H1 (cell line): ENCODE data around the gene GRM7. TPM values are rescaled to one million over a fixed set of nuclear protein-coding genes. Genes with fewer than 3 reads are reported as not detected.
A peak's percentile ranks its signal among the peaks of the same experiment; 100 is the strongest.

Source experiments
- CTCF ChIA-PET: fragments of 300-600 bp; sonication (Branson Sonifier 250); formaldehyde crosslinking; loops from one replicate; lab custom pipeline; 2021; ENCODE audit not compliant: partially characterized antibody; lab: Charles Lee
- POLR2A ChIA-PET: fragments of 300-600 bp; sonication (Branson Sonifier 250); formaldehyde crosslinking; loops from one replicate; lab custom pipeline; 2021; ENCODE audit warnings: inconsistent platforms; ENCODE audit not compliant: partially characterized antibody; lab: Charles Lee
- DNase-seq, 2 experiments: peaks; one replicate each; pipeline versions ENCODE4 v3.0.0 to v3.0.0-alpha.2; 2010 to 2022; ENCODE audit warnings: low spot score in 2 of 2, low read depth in 1 of 2, mixed read lengths in 1 of 2
- FAIRE-seq: peaks from 2 replicates; lab custom pipeline; 2011; peaks lifted over from hg19 to GRCh38; lab: Jason Lieb, UNC
- H2AFZ ChIP-seq: 2 replicates; pipeline ENCODE4 v1.8.1; 2012; ENCODE audit warnings: low read length, inconsistent platforms
- H2AK5ac ChIP-seq: 2 replicates; pipeline ENCODE4 v1.6.1; 2013; ENCODE audit warnings: low read depth, low read length
- H2BK120ac ChIP-seq: replicated peaks from 2 replicates; pipeline ENCODE3; 2013; ENCODE audit warnings: low read depth, low read length, inconsistent platforms
- H2BK12ac ChIP-seq: 2 replicates; pipeline ENCODE4 v1.6.1; 2013; ENCODE audit warnings: low read depth, low read length
- H2BK15ac ChIP-seq: 2 replicates; pipeline ENCODE4 v1.6.1; 2013; ENCODE audit warnings: low read length
- H2BK20ac ChIP-seq: 2 replicates; pipeline ENCODE4 v1.6.1; 2013; ENCODE audit warnings: low read length
- H2BK5ac ChIP-seq: 2 replicates; pipeline ENCODE4 v1.6.1; 2013; ENCODE audit warnings: low read depth, low read length
- H3K14ac ChIP-seq: 2 replicates; pipeline ENCODE4 v1.6.1; 2013; ENCODE audit warnings: inconsistent platforms; ENCODE audit not compliant: insufficient read length
- H3K18ac ChIP-seq: 2 replicates; pipeline ENCODE4 v1.6.1; 2013; ENCODE audit warnings: low read length; ENCODE audit errors: extremely low read depth
- H3K23ac ChIP-seq: 2 replicates; pipeline ENCODE4 v1.6.1; 2013; ENCODE audit warnings: inconsistent platforms; ENCODE audit not compliant: insufficient read length
- H3K23me2 ChIP-seq: 2 replicates; pipeline ENCODE4 v1.6.1; 2013; ENCODE audit warnings: low read depth, low read length
- H3K27ac ChIP-seq: 2 replicates; pipeline ENCODE4 v1.6.1; 2011; ENCODE audit warnings: low read depth, low read length, inconsistent platforms
- H3K27me3 ChIP-seq, 4 experiments: replicated peaks in 1 of 4; 1 replicate in 1 of 4; 2 replicates in 3 of 4; pipeline versions ENCODE4 v1.6.1 to v1.8.1; 2011 to 2013; ENCODE audit warnings: low read length in 3 of 4, mild to moderate bottlenecking in 3 of 4, inconsistent platforms in 2 of 4, mixed read lengths in 2 of 4, moderate library complexity in 1 of 4; ENCODE audit not compliant: control insufficient read depth in 3 of 4, insufficient read depth in 3 of 4; ENCODE audit errors: extremely low read depth in 1 of 4
- H3K36me3 ChIP-seq, 4 experiments: 2 replicates each; pipeline versions ENCODE4 v1.6.1 to v1.8.1; 2011 to 2013; ENCODE audit warnings: mild to moderate bottlenecking in 4 of 4, low read length in 3 of 4, moderate library complexity in 2 of 4, control low read depth in 1 of 4, inconsistent platforms in 1 of 4; ENCODE audit not compliant: insufficient read depth in 4 of 4, control insufficient read depth in 2 of 4
- H3K4ac ChIP-seq: replicated peaks from 2 replicates; pipeline ENCODE3; 2013; ENCODE audit warnings: low read length, low read depth, mixed read lengths, inconsistent platforms; ENCODE audit not compliant: insufficient read length
- H3K4me1 ChIP-seq, 4 experiments: replicated peaks in 1 of 4; 1 replicate in 1 of 4; 2 replicates in 3 of 4; pipeline versions ENCODE4 v1.6.1 to v1.8.1; 2011 to 2013; ENCODE audit warnings: low read length in 3 of 4, inconsistent platforms in 2 of 4, mixed read lengths in 1 of 4; ENCODE audit not compliant: insufficient read depth in 4 of 4, control insufficient read depth in 3 of 4
- H3K4me2 ChIP-seq, 2 experiments: 2 replicates each; pipeline versions ENCODE4 v1.6.1 to v1.8.1; 2011 to 2013; ENCODE audit warnings: low read depth in 2 of 2, low read length in 2 of 2, control low read depth in 1 of 2, inconsistent platforms in 1 of 2, mild to moderate bottlenecking in 1 of 2; ENCODE audit not compliant: insufficient read depth in 1 of 2
- H3K4me3 ChIP-seq, 4 experiments: fragments of 200-600, 300-600 bp in 1 of 4; sonication (generic), shearing (Covaris generic), sonication (Bioruptor Twin) in 1 of 4; 2 replicates each; pipeline versions ENCODE4 v1.5.1 to v1.8.1; 2011 to 2016; ENCODE audit warnings: low read length in 4 of 4, low read depth in 3 of 4, control low read depth in 2 of 4, inconsistent platforms in 2 of 4, mild to moderate bottlenecking in 2 of 4, mixed read lengths in 1 of 4, moderate library complexity in 1 of 4; ENCODE audit not compliant: insufficient read depth in 2 of 4; ENCODE audit errors: extremely low read depth in 1 of 4
- H3K56ac ChIP-seq: replicated peaks from 2 replicates; pipeline ENCODE3; 2013; ENCODE audit warnings: low read depth, mild to moderate bottlenecking, mixed read lengths, low read length, inconsistent platforms; ENCODE audit not compliant: insufficient read length
- H3K79me1 ChIP-seq: 2 replicates; pipeline ENCODE4 v1.6.1; 2013; ENCODE audit warnings: low read depth, low read length, control low read depth
- H3K79me2 ChIP-seq, 2 experiments: 2 replicates each; pipeline versions ENCODE4 v1.6.1 to v1.8.1; 2012 to 2013; ENCODE audit warnings: low read length in 2 of 2, mild to moderate bottlenecking in 2 of 2, inconsistent platforms in 1 of 2; ENCODE audit not compliant: insufficient read depth in 2 of 2, control insufficient read depth in 1 of 2
- H3K9ac ChIP-seq, 4 experiments: replicated peaks in 1 of 4; 1 replicate in 1 of 4; 2 replicates in 3 of 4; pipeline versions ENCODE4 v1.6.1 to v1.8.1; 2011 to 2013; ENCODE audit warnings: low read depth in 3 of 4, low read length in 3 of 4, control low read depth in 2 of 4, mild to moderate bottlenecking in 2 of 4, moderate library complexity in 2 of 4, inconsistent platforms in 1 of 4; ENCODE audit errors: extremely low read depth in 1 of 4
- H3K9me3 ChIP-seq, 2 experiments: 2 replicates each; pipeline versions ENCODE4 v1.6.1 to v1.8.1; 2012 to 2013; ENCODE audit warnings: mild to moderate bottlenecking in 2 of 2, moderate library complexity in 2 of 2, control low read depth in 1 of 2, inconsistent platforms in 1 of 2, low read depth in 1 of 2, low read length in 1 of 2, mixed read lengths in 1 of 2; ENCODE audit not compliant: insufficient read depth in 2 of 2
- H4K20me1 ChIP-seq, 2 experiments: replicated peaks in 1 of 2; 2 replicates each; pipeline versions ENCODE3 to v1.8.1; 2011 to 2013; ENCODE audit warnings: inconsistent platforms in 2 of 2, low read length in 2 of 2, mild to moderate bottlenecking in 1 of 2; ENCODE audit not compliant: insufficient read depth in 2 of 2, control insufficient read depth in 1 of 2
- H4K5ac ChIP-seq: 2 replicates; pipeline ENCODE4 v1.6.1; 2013; ENCODE audit warnings: low read length, low read depth, mixed read lengths, inconsistent platforms; ENCODE audit not compliant: insufficient read length
- H4K8ac ChIP-seq: 2 replicates; pipeline ENCODE4 v1.8.0; 2013; ENCODE audit warnings: mild to moderate bottlenecking, moderate library complexity, low read length, inconsistent platforms; ENCODE audit not compliant: insufficient read depth; ENCODE audit errors: extremely low read depth
- H4K91ac ChIP-seq: replicated peaks from 2 replicates; pipeline ENCODE3; 2013; ENCODE audit warnings: low read length, mixed read lengths, inconsistent platforms; ENCODE audit not compliant: insufficient read length
- CHD2 ChIP-seq: IDR thresholded peaks from 2 replicates; pipeline ENCODE4 v1.6.1; 2012; ENCODE audit warnings: low read length, improper control_type of control experiment
- HDAC2 ChIP-seq, 2 experiments: fragments of 300-600 bp in 1 of 2; sonication (generic) in 1 of 2; IDR thresholded peaks; 2 replicates each; pipeline ENCODE4 v1.6.1; 2011 to 2012; ENCODE audit warnings: low read depth in 2 of 2, low read length in 2 of 2, mild to moderate bottlenecking in 2 of 2, moderate library complexity in 2 of 2, borderline replicate concordance in 1 of 2, inconsistent platforms in 1 of 2
- POLR2A ChIP-seq, 2 experiments: IDR thresholded peaks; 1 replicate in 1 of 2; 2 replicates in 1 of 2; pipeline ENCODE4 v1.6.1; 2011; ENCODE audit warnings: low read depth in 2 of 2, low read length in 2 of 2, mild to moderate bottlenecking in 2 of 2; ENCODE audit errors: control extremely low read depth in 1 of 2
- RAD21 ChIP-seq, 2 experiments: IDR thresholded peaks in 1 of 2; conservative IDR thresholded peaks in 1 of 2; 2 replicates each; pipeline ENCODE4 v1.6.1; 2011; ENCODE audit warnings: low read depth in 2 of 2, low read length in 2 of 2, improper control_type of control experiment in 1 of 2, inconsistent platforms in 1 of 2, mild to moderate bottlenecking in 1 of 2, moderate library complexity in 1 of 2
- SRF ChIP-seq: IDR thresholded peaks from 2 replicates; pipeline ENCODE4 v1.6.1; 2011; ENCODE audit warnings: mild to moderate bottlenecking, low read depth, low read length, moderate library complexity
- YY1 ChIP-seq: IDR thresholded peaks from 2 replicates; pipeline ENCODE4 v1.6.1; 2011; ENCODE audit warnings: low read depth, mild to moderate bottlenecking, low read length
- WGBS, 2 experiments: shearing (Covaris generic) in 1 of 2; methylation state at CpG; one replicate each; pipeline versions ENCODE4 v1.1.6 to v1.1.7; 2013 to 2015; ENCODE audit warnings: low lambda C conversion rate in 2 of 2, mixed read lengths in 2 of 2, inconsistent platforms in 1 of 2, low coverage in 1 of 2, missing lambda C conversion rate in 1 of 2; ENCODE audit not compliant: insufficient replicate concordance in 2 of 2, insufficient coverage in 1 of 2, insufficient read length in 1 of 2; ENCODE audit errors: extremely low coverage in 1 of 2, missing lambda C conversion rate in 1 of 2; 5-methylcytosine and 5-hydroxymethylcytosine counted together
- polyA plus RNA-seq, 7 experiments: library from polyadenylated mRNA; depleted of rRNA in 3 of 7; stranded (reverse) in 5 of 7; unstranded in 2 of 7; fragments of >200 nt in 5 of 7; fragments of 200-250 nt in 2 of 7; gene quantifications; 1 replicate in 5 of 7; 2 replicates in 1 of 7; 4 replicates in 1 of 7; pipeline versions ENCODE4 v1.2.1 to v1.2.3, GENCODE V29; 2011 to 2013; ENCODE audit warnings: missing spikeins in 2 of 7, mixed read lengths in 2 of 7
- total RNA-seq: library from RNA; stranded (reverse); fragmentation: NEBNext Ultra II Directional; extraction: Animal tissue kit (Norgen Biotek cat#: 25700); gene quantifications from 2 replicates; pipeline ENCODE4 v1.2.1, GENCODE V29; 2021

Gene GRM7
- total and polyA plus RNA-seq, 2 of the 8 experiments (the other 6 are each of a cell fraction or from before 2014, with no cell fraction given) = 0.17 to 0.24 TPM

DNA sequence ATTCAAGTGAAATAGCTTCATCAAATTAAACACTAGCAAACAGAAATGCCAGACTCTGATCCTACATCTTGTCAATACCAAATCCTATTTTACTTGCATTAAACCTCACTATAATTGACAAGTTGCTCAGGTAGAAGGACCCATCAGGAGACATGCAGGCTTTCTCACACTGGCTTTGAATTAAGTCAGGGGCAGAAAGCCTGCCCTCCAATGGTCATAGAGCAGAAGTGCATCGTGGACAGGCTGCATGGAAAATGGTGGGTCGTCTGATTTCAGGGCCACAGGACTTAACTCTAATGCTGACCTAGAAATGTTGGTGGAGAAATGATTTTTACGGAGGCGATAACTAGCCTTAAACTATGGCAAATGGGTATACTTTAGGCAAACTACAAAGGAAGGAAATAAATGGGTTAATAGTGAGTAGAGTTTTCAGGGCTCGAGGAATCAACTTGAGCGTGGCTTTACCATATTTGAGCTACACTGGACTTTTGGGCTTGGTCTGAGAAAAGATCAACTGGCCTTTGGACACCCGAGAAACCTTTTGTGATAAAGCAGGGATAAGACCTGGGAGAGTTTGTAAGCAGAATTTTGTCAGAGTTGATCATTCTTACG is 283.9 kb downstream of the GRM7 start:
- Histone ChIP-seq H3K27ac (no peak overlapping the region), H3K9ac (no peak overlapping the region), H3K23ac (no peak overlapping the region), H3K79me1 (no peaks in the 10 kb centered on the region), H4K91ac (no peak overlapping the region), H3K9me3 (no peaks in the 10 kb centered on the region), H4K5ac (no peak overlapping the region), H2BK12ac (no peak overlapping the region), H2AK5ac (no peak overlapping the region), H3K4ac (no peak overlapping the region), H2BK5ac (no peak overlapping the region), H3K56ac (no peak overlapping the region), H3K4me2 (no peak overlapping the region), H2BK120ac (no peak overlapping the region), H3K18ac (no peak overlapping the region), H3K4me1 (no peaks in the 10 kb centered on the region), H2AFZ (no peak overlapping the region), H3K79me2 (no peaks in the 10 kb centered on the region), H4K20me1 (no peaks in the 10 kb centered on the region), H2BK15ac (no peak overlapping the region), H4K8ac (no peak overlapping the region), H2BK20ac (no peak overlapping the region), H3K36me3 (no peaks in the 10 kb centered on the region), H3K23me2 (no peaks in the 10 kb centered on the region), H3K4me3 (no peak overlapping the region), H3K14ac (no peak overlapping the region), H3K27me3 (no peaks in the 10 kb centered on the region)
- CTCF ChIA-PET = interaction anchor here (0.7 to 2.2 kb wide), 20 partner anchors 8 to 485 kb away, joined by 3 to 9 read pairs (median 4); no protein-coding TSS in a partner anchor
- 73% methylated on average over 8 of the region's 8 CpGs; no CpG with 5 or more reads in 1 of the 2 experiments for WGBS, 2 experiments
- FAIRE-seq (peak; percentile 82), DNase-seq (peak; percentile 21 to 49)
- POLR2A ChIA-PET = no interaction called here
- TF ChIP-seq SRF (no peak), YY1 (0 out of 2 replicates have a peak, but pooled peaks have one; percentile 32), CHD2 (no peak), HDAC2 (IDR thresholded peaks at IDR 0.05; ENCODE audit: borderline replicate concordance in 1 of 2, low read depth in 2 of 2, low read length in 2 of 2) (no peak), POLR2A (IDR thresholded peaks at IDR 0.05; ENCODE audit: control extremely low read depth in 1 of 2, low read depth in 2 of 2, low read length in 2 of 2) (no peak), RAD21 (IDR thresholded peaks at IDR 0.05 in 1 of 2, conservative IDR thresholded peaks at IDR 0.05 in 1 of 2; ENCODE audit: low read depth in 2 of 2, low read length in 2 of 2) (peak; percentile 75 to 82)
